ENCODE results near the gene CD72. TPM values are rescaled to one million over a fixed set of nuclear protein-coding genes. Genes with fewer than 3 reads are reported as not detected.

Gene CD72
- total RNA-seq, 1 donor from 2014 or later = 1.1 TPM

DNA sequence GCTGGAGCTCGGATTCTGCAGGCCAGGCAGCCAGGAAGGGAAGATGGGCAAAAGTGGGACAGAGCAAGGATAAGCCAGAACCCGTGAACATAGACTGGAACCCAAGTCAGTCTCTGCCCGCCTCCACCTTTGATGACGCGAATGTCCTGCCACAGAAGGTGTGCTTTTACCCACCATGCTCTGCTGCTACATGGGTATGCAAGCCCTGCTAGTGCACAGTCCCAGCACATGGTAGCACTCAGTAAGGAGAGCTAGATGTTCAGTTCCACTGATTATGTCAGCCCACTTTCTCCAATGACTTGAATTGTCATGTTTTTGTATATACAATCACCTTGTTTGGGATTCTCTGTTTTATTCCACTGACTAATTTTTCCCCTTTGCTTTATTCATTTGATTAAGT is 11.4 kb upstream of the CD72 start:
- TF ChIP-seq, protein P1, sequence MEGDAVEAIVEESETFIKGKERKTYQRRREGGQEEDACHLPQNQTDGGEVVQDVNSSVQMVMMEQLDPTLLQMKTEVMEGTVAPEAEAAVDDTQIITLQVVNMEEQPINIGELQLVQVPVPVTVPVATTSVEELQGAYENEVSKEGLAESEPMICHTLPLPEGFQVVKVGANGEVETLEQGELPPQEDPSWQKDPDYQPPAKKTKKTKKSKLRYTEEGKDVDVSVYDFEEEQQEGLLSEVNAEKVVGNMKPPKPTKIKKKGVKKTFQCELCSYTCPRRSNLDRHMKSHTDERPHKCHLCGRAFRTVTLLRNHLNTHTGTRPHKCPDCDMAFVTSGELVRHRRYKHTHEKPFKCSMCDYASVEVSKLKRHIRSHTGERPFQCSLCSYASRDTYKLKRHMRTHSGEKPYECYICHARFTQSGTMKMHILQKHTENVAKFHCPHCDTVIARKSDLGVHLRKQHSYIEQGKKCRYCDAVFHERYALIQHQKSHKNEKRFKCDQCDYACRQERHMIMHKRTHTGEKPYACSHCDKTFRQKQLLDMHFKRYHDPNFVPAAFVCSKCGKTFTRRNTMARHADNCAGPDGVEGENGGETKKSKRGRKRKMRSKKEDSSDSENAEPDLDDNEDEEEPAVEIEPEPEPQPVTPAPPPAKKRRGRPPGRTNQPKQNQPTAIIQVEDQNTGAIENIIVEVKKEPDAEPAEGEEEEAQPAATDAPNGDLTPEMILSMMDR (IDR thresholded peaks at IDR 0.05) = no peak
- Mint-ChIP-seq H3K27me3 (ENCODE audit: low read depth) (no peaks in the 10 kb centered on the region), H3K9me3 (ENCODE audit: low read depth) (no peaks in the 10 kb centered on the region), H3K36me3 (ENCODE audit: low read depth) (no peaks in the 10 kb centered on the region), H3K27ac (ENCODE audit: unreplicated experiment) (no peak overlapping the region), H3K4me1 (ENCODE audit: low read depth) (no peaks in the 10 kb centered on the region), H3K4me3 (ENCODE audit: unreplicated experiment) (no peak overlapping the region)
- DNase-seq (ENCODE audit: low spot score) = no peak

DNA sequence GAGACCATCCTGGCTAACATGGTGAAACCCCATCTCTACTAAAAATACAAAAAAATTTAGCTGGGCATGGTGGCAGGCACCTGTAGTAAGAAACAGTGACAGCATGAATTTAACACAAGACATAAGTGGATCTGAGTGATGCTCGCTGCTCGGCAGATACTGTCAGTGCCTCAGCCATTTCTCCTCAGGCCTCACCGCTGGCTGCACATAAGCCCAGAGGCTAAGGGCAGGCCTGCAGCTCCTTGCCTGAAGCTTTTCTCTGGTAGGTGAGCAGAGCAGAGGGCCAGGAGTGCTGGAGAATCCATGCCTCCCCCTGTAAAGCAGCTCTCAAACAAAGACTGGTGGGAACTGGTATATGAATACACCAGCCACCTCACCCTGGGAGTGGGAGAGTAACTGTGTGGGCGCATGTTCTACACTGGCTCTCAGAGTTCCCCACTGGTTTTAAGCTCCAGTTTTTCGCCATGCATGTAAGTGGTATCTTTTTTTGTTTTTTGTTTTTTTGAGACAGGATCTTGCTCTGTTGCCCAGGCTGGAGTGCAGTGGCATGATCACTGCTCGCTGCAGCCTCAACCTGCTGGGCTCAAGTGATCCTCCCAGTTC is 10.3 kb upstream of the CD72 start:
- no peaks in the 10 kb centered on the region for H3K27me3 Mint-ChIP-seq (ENCODE audit: low read depth)
- H3K4me3 Mint-ChIP-seq (ENCODE audit: unreplicated experiment) = no peak overlapping the region
- DNase-seq (ENCODE audit: low spot score) = no peak
- H3K9me3 Mint-ChIP-seq (ENCODE audit: low read depth) = no peaks in the 10 kb centered on the region
- no peak overlapping the region for H3K27ac Mint-ChIP-seq (ENCODE audit: unreplicated experiment)
- TF ChIP-seq, protein P1 (IDR thresholded peaks at IDR 0.05) = no peak
- H3K36me3 Mint-ChIP-seq (ENCODE audit: low read depth) = no peaks in the 10 kb centered on the region
- no peaks in the 10 kb centered on the region for H3K4me1 Mint-ChIP-seq (ENCODE audit: low read depth)

DNA sequence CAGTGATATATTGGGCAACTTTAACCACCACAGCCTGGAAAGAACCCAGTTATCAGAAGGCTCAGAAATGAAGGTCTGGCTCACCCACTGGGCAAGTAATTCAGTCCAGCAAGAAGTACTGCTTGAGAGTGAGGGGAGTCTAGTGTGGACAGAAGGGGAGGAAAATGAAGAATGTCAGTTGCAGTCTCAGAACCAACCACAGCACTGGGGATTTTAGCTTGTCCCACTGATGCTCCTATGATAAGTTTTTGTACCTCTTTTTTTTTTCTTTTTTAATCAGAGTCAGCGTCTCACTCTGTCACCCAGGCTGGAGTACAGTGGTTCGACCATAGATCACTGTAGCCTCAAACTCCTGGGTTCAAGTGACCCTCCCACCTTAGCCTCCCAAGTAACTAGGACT is 9.4 kb upstream of the CD72 start:
- H3K4me1 Mint-ChIP-seq (ENCODE audit: low read depth) = no peaks in the 10 kb centered on the region
- no peak for DNase-seq (ENCODE audit: low spot score)
- H3K27ac Mint-ChIP-seq (ENCODE audit: unreplicated experiment) = no peak overlapping the region
- no peaks in the 10 kb centered on the region for H3K27me3 Mint-ChIP-seq (ENCODE audit: low read depth)
- H3K36me3 Mint-ChIP-seq (ENCODE audit: low read depth) = no peaks in the 10 kb centered on the region
- no peaks in the 10 kb centered on the region for H3K9me3 Mint-ChIP-seq (ENCODE audit: low read depth)
- H3K4me3 Mint-ChIP-seq (ENCODE audit: unreplicated experiment) = no peak overlapping the region
- TF ChIP-seq, protein P1 (IDR thresholded peaks at IDR 0.05) = no peak

DNA sequence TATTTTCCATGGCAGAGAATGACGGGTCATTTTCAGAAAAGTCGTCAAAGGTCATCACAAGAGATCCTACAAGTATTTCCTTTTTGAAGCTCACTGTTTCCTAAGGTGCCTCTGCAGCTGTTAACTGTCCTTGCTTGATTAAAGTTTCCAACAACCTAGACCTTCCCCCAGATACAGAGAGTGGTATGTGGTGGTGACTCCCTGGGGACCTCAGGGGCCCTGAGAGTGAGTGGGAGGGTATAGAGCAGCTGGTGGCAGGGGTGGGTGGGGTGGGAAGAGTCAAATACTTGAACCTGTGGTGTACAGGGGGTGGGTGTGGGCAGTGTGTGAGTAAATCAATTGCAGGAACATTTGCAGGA is 1.6 kb upstream of the CD72 start:
- Mint-ChIP-seq H3K4me1 (ENCODE audit: low read depth) (peaks cover 11% of the 10 kb centered on the region), H3K36me3 (ENCODE audit: low read depth) (no peaks in the 10 kb centered on the region), H3K9me3 (ENCODE audit: low read depth) (no peaks in the 10 kb centered on the region), H3K4me3 (ENCODE audit: unreplicated experiment) (no peak overlapping the region), H3K27ac (ENCODE audit: unreplicated experiment) (no peak overlapping the region), H3K27me3 (ENCODE audit: low read depth) (peaks cover 22% of the 10 kb centered on the region)
- TF ChIP-seq, protein P1 (IDR thresholded peaks at IDR 0.05) = no peak
- no peak for DNase-seq (ENCODE audit: low spot score)

DNA sequence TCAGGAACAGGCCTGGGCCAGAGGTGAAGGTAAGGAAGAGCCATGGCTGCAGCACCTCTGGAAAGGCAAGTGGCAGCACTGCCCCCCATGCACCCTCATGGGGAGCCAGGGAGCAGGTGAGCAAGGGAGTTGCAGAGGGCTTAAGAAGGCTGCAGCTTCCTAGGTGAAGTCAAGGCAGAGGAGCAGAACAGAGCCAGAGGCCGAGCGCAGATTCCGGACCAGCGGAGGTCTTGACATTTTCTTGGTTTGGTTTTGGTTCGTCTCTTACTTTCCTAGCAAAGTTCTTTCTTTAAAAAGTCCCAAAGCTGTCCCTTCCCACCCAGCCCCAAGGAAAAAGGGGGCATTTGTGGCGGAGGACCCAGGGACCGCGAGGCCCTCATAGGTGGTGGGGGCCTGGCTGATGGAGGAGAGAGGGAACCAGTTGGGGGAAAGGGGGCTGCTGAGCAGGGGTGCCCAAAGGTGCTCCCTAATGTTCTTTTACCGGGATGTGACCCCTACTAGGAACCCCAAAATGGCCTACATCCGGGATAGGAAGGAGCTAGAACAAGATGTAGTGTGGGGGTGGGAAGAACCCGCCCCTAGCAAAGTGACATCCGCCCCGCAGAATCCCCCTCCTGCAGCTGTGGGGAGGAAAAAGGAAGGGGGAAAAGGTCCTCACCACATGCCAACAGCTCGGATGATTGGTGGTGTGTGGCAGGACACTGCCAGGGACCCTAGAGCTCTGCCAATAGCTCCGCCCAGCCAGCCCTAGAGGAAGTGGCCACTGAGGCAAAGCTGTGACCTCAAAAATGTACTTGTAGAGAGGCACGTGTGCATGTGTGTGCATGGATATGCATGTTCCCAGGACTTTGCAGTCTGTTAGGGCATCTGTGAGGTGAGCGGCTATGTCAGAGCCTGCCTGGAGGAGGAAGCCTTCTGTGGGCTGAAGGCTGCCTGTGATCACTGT is 914 bp upstream of the CD72 start:
- H3K36me3 Mint-ChIP-seq (ENCODE audit: low read depth) = no peaks in the 10 kb centered on the region
- peaks cover 11% of the 10 kb centered on the region for H3K4me1 Mint-ChIP-seq (ENCODE audit: low read depth)
- peaks cover 26% of the 10 kb centered on the region for H3K27me3 Mint-ChIP-seq (ENCODE audit: low read depth)
- TF ChIP-seq, protein P1 (IDR thresholded peaks at IDR 0.05) = no peak
- H3K4me3 Mint-ChIP-seq (ENCODE audit: unreplicated experiment) = no peak overlapping the region
- peak; percentile 52 for DNase-seq (ENCODE audit: low spot score)
- no peaks in the 10 kb centered on the region for H3K9me3 Mint-ChIP-seq (ENCODE audit: low read depth)
- no peak overlapping the region for H3K27ac Mint-ChIP-seq (ENCODE audit: unreplicated experiment)

Data from chondrocyte (in vitro differentiated cells).